Psoas muscle (tissue), 8 donors: ENCODE measurements around the gene RHBDL2. TPM values are rescaled to one million over a fixed set of nuclear protein-coding genes. Genes with fewer than 3 reads are reported as not detected.
"Not testable (repeated sequence)": the region's sequence is repeated elsewhere in the genome, so short reads cannot be mapped to it uniquely, and the experiment has no call there.

Source experiments
- ATAC-seq, 4 donors: fragments of 200-7000 bp; cut with Tn5 transposase; one replicate each; pipeline ENCODE4 v1.9.1; 2020; ENCODE audit warnings: moderate library complexity in 3 of 4, mild to moderate bottlenecking in 2 of 4
- DNase-seq, 2 donors: peaks; one replicate each; pipeline ENCODE4 v3.0.0-alpha.2; 2020
- H3K27ac ChIP-seq: fragments of 200-600 bp; one replicate; pipeline ENCODE4 v1.8.0; 2022
- H3K27me3 ChIP-seq, 3 donors: fragments of 200-600 bp in 1 of 3; one replicate each; pipeline versions ENCODE4 v1.6.1 to v1.8.0; 2013 to 2022; ENCODE audit warnings: low read length in 2 of 3, mild to moderate bottlenecking in 2 of 3, moderate library complexity in 1 of 3; ENCODE audit not compliant: insufficient read depth in 3 of 3
- H3K36me3 ChIP-seq, 2 donors: fragments of 200-600 bp in 1 of 2; one replicate each; pipeline versions ENCODE4 v1.6.1 to v1.8.0; 2013 to 2022; ENCODE audit warnings: low read depth in 1 of 2, mild to moderate bottlenecking in 1 of 2, moderate library complexity in 1 of 2; ENCODE audit not compliant: insufficient read depth in 1 of 2
- H3K4me1 ChIP-seq: fragments of 200-600 bp; one replicate; pipeline ENCODE4 v1.8.0; 2022
- H3K4me3 ChIP-seq: fragments of 200-600 bp; one replicate; pipeline ENCODE4 v1.8.0; 2022; ENCODE audit warnings: mild to moderate bottlenecking
- H3K9me3 ChIP-seq: fragments of 200-600 bp; one replicate; pipeline ENCODE4 v1.8.0; 2022
- WGBS, 3 donors: extraction: QIAGEN DNeasy Blood & Tissue Kit; methylation state at CpG; one replicate each; pipeline versions ENCODE4 v1.1.6 to v1.1.7; 2013; 5-methylcytosine and 5-hydroxymethylcytosine counted together
- intact Hi-C, 2 donors: fragments of 100-400 bp; cut with DNase I; formaldehyde crosslinking; loops; one replicate each; pipeline versions ENCODE4 v1.11.0 to v1.14.2; 2022
- long read RNA-seq, 2 donors: library from polyadenylated mRNA; unstranded; transcript quantifications; one replicate each; pipeline ENCODE4 v2.0.0, GENCODE V29; 2021
- polyA plus RNA-seq, 3 donors: library from polyadenylated mRNA; stranded (reverse); fragments of 200-250 nt; gene quantifications; one replicate each; pipeline ENCODE4 v1.2.3, GENCODE V29; 2013
- total RNA-seq, 4 donors: library from RNA; stranded (reverse); fragmentation: NEBNext Ultra II Directional in 2 of 4; extraction: Animal tissue kit (Norgen Biotek cat#: 25700) in 2 of 4; gene quantifications; one replicate each; pipeline versions ENCODE4 v1.2.1 to v1.2.4, GENCODE V29; 2021 to 2023
- TF ChIP-seq, protein P1 (sequence below): fragments of 200-600 bp; IDR thresholded peaks from one replicate; pipeline ENCODE4 v1.8.0; 2022; ENCODE audit warnings: antibody characterized with exemption
- donor health status: healthy with polysubstance abuse.
- donor health status: DM: no; HTN: no; CAD: no; lungs with moderate emphysema.
- donor health status: Bipolar disorder and iron deficiency.
- donor health status: healthy.
- donor health status: DM: yes; HTN: yes; CAD: no.
- donor health status: DM: no; HTN: no; CAD: no.
- donor health status: DM: no; HTN: no; CAD: no.
- donor health status: DM: yes; HTN: yes; CAD: no.

The RHBDL2 gene, protein sequence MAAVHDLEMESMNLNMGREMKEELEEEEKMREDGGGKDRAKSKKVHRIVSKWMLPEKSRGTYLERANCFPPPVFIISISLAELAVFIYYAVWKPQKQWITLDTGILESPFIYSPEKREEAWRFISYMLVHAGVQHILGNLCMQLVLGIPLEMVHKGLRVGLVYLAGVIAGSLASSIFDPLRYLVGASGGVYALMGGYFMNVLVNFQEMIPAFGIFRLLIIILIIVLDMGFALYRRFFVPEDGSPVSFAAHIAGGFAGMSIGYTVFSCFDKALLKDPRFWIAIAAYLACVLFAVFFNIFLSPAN
- not detected for total RNA-seq
- under 1 TPM; 0.09 to 0.31 (median 0.16) TPM for polyA plus RNA-seq
- long read RNA-seq, donor 1: 0 reads
- long read RNA-seq, donor 2: 0 reads

GRCh38 chr1:38941527-38942019 lies at the start of gene RHBDL2:
Gene RHBDL2, minus strand, starts transcription at chr1:38941830. Its CDS starts 22,618 bp downstream, at chr1:38919212.
- TF ChIP-seq, protein P1, sequence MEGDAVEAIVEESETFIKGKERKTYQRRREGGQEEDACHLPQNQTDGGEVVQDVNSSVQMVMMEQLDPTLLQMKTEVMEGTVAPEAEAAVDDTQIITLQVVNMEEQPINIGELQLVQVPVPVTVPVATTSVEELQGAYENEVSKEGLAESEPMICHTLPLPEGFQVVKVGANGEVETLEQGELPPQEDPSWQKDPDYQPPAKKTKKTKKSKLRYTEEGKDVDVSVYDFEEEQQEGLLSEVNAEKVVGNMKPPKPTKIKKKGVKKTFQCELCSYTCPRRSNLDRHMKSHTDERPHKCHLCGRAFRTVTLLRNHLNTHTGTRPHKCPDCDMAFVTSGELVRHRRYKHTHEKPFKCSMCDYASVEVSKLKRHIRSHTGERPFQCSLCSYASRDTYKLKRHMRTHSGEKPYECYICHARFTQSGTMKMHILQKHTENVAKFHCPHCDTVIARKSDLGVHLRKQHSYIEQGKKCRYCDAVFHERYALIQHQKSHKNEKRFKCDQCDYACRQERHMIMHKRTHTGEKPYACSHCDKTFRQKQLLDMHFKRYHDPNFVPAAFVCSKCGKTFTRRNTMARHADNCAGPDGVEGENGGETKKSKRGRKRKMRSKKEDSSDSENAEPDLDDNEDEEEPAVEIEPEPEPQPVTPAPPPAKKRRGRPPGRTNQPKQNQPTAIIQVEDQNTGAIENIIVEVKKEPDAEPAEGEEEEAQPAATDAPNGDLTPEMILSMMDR: no peak
- no peaks in the 10 kb centered on the region for H3K4me1 ChIP-seq
- intact Hi-C loops: no loop called here
- no peaks in the 10 kb centered on the region for H3K27me3 ChIP-seq
- WGBS, 3 donors: 7 to 12% (median 8%) methylated on average over 13 to 14 of the region's 14 CpGs
- peak; percentile 56 to 72 for DNase-seq
- H3K4me3 ChIP-seq: peak within 1 kb of the TSS; percentile 51
- no peak within 1 kb of the TSS for H3K27ac ChIP-seq
- no peaks in the 10 kb centered on the region for H3K36me3 ChIP-seq
- no peaks in the 10 kb centered on the region for H3K9me3 ChIP-seq
- ATAC-seq: peak; percentile 49 to 80 (median 68)

DNA sequence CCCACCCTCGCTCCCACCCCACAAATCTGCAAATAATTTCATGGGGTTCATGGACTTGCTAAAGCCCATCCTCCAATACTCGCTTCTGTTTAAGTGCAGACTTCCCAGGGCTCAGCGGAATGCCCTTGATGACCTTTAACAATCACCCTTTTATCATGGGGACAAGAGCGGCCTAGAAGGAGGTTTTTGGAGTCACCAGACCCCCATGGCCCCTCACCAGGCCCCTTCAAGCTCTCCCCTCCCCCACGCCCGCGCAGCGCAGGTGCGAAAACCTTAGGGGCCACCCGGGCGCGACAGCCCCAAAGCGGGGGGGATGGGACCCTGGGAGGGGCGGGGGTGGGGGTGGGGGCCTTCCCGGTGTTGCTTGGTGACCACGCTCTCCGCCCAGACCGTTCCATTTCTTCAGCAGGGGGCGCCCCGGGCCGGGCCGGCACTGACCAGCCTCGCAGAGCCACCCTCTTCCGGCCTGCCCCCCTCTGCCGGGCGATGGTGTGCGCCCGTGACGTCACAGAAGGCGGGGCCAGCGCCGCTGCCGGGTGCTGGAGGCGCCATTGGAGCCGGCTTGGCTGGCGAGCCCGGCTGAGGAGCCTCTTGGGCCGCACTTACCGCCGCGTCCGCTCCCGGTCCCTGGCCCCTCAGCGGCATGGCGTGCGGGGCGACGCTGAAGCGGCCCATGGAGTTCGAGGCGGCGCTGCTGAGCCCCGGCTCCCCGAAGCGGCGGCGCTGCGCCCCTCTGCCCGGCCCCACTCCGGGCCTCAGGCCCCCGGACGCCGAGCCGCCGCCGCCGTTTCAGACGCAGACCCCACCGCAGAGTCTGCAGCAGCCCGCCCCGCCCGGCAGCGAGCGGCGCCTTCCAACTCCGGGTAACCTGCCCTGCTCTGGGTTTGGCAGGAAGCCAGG lies 49.4 kb upstream of the RHBDL2 start, which contains the start of gene AKIRIN1:
Gene AKIRIN1 (plus strand): TSS at position 539 of the 900 bp plus-strand sequence. CDS start 105 bp downstream, at position 644.
- DNase-seq (peak; percentile 98 to 99), ATAC-seq (peak; percentile 97 to 99 (median 98))
- no peaks in the 10 kb centered on the region for H3K9me3 ChIP-seq
- H3K4me3 ChIP-seq: peak within 1 kb of the TSS; percentile 97
- peak within 1 kb of the TSS; percentile 94 for H3K27ac ChIP-seq
- 1% methylated on average over 57 to 76 of the region's 76 CpGs for WGBS, 3 donors
- TF ChIP-seq, protein P1: peak; percentile 38
- no peaks in the 10 kb centered on the region for H3K27me3 ChIP-seq
- intact Hi-C loops: loop anchor here in 1 of 2 donors (5.0 kb wide), 1 partner anchor 119 kb away; the partner anchor contains the start of gene MYCBP
- peaks cover 0 to 10% of the 10 kb centered on the region in 2 donors for H3K36me3 ChIP-seq
- peaks cover 17% of the 10 kb centered on the region for H3K4me1 ChIP-seq

DNA sequence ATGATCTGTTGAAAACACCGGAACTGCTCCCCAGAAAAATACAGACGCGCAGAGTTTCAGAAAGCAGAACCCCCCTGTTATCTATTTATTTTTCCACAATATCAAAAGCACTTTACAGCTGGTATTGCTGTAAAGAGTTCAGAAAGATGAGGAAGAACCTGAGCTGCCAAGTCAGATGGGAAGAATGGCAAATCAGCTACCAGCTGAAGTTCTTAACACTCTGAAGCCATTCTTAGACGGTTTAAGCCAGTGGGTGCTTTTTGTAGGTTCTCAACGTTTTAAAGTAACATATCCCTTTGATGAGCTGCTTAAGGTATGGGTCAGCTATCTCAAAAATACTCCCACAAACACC lies 48.7 kb upstream of the RHBDL2 start:
- H3K36me3 ChIP-seq: peaks cover 0 to 4% of the 10 kb centered on the region in 2 donors
- no peaks in the 10 kb centered on the region for H3K9me3 ChIP-seq
- WGBS, 3 donors: 22 to 40% (median 24%) methylated on average over 5 of the region's 5 CpGs
- H3K4me3 ChIP-seq: peak overlapping the region; percentile 97
- H3K4me1 ChIP-seq: peaks cover 16% of the 10 kb centered on the region
- no peaks in the 10 kb centered on the region for H3K27me3 ChIP-seq
- peak overlapping the region; percentile 94 for H3K27ac ChIP-seq
- intact Hi-C loops: loop anchor here in 1 of 2 donors (5.0 kb wide), 1 partner anchor 118 kb away; the partner anchor contains the start of gene MYCBP
- ATAC-seq (peak in 1 of 4 donors; percentile 6), DNase-seq (no peak)
- TF ChIP-seq, protein P1: no peak

DNA sequence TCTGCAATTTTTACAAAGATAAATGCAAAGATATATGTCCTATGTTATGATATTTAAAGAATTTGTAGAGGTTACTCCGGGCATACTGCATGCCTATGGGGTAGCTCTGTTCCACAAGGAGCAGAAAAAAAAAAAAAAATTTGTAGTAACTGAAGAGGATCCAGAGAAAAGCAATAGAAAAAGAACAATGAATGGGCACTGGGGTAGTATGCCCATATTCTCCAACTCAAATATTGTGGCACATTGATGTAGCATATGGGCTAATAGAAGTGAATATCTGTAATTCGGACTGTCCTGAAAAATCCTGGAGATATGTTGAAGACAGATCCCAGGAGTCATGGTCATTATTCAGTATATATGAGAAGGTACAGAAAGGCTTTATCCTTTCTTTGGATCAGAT lies 48.3 kb upstream of the RHBDL2 start:
- DNase-seq (no peak), ATAC-seq (no peak)
- Histone ChIP-seq H3K4me3 (peak overlapping the region; percentile 97), H3K27ac (peak overlapping the region; percentile 94), H3K9me3 (no peaks in the 10 kb centered on the region), H3K36me3 (peaks cover 0 to under 1% of the 10 kb centered on the region in 2 donors), H3K27me3 (no peaks in the 10 kb centered on the region), H3K4me1 (peaks cover 15% of the 10 kb centered on the region)
- intact Hi-C loops: loop anchor here in 1 of 2 donors (5.0 kb wide), 1 partner anchor 118 kb away; the partner anchor contains the start of gene MYCBP
- TF ChIP-seq, protein P1: no peak
- WGBS, 3 donors: 42 to 69% (median 63%) methylated on average over 2 of the region's 2 CpGs

GRCh38 chr1:38979380-38979779 lies 37.8 kb upstream of the RHBDL2 start:
- H3K9me3 ChIP-seq, H3K36me3 ChIP-seq, intact Hi-C loops, H3K4me3 ChIP-seq, DNase-seq, H3K4me1 ChIP-seq, ATAC-seq, H3K27ac ChIP-seq, H3K27me3 ChIP-seq: not testable (repeated sequence)
- 55 to 72% (median 65%) methylated on average over 1 of the region's 1 CpG for WGBS, 3 donors

DNA sequence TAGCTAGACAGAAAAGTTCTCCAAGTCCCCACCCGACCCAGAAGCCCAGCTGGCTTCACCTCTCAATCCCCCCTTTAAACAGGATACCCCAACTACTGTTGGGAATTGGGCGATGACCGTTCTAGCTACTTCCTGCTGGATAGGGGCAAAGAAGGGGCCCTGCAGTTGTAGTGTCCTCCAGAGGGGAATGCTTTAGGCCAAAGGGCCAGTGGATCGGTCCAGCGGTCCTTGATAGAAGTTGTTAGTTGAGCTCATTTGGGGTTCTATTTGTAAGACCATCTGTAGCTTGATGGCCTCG lies 36.6 kb upstream of the RHBDL2 start:
- H3K4me1 ChIP-seq, DNase-seq, H3K27ac ChIP-seq, H3K4me3 ChIP-seq, intact Hi-C loops, ATAC-seq, H3K9me3 ChIP-seq, H3K27me3 ChIP-seq, H3K36me3 ChIP-seq: not testable (repeated sequence)
- WGBS, 3 donors: 92 to 93% (median 93%) methylated on average over 6 of the region's 6 CpGs
